IMR-90 (cell line): ENCODE data around the gene PRDM5. TPM values are rescaled to one million over a fixed set of nuclear protein-coding genes. Genes with fewer than 3 reads are reported as not detected.

Experiments
- ATAC-seq: fragments of 200-7000 bp; cut with Tn5 transposase; 2 replicates; pipeline ENCODE4 v1.9.1; 2020; ENCODE audit warnings: low read depth, mild to moderate bottlenecking, moderate library complexity
- BruUV-seq: library from RNA; stranded (reverse); fragments of 400-500 nt; replicated peaks from 2 replicates; lab custom pipeline; 2021; lab: Mats Ljungman, UMichigan
- CTCF ChIA-PET: fragments of 300-600 bp; formaldehyde crosslinking; extraction: SDS; loops from one replicate; lab custom pipeline; 2021; ENCODE audit warnings: antibody characterized with exemption; lab: Yijun Ruan, JAX
- POLR2A ChIA-PET: fragments of 300-600 bp; sonication (Branson Sonifier 250); formaldehyde crosslinking; loops from one replicate; lab custom pipeline; 2022; ENCODE audit warnings: antibody characterized with exemption; ENCODE audit not compliant: unreplicated experiment; lab: Charles Lee
- DNase-seq: peaks from one replicate; pipeline ENCODE4 v3.0.0; 2013
- H2AFZ ChIP-seq: replicated peaks from 2 replicates; pipeline ENCODE3; 2013; ENCODE audit warnings: low read length, mild to moderate bottlenecking; ENCODE audit not compliant: poor library complexity
- H2AK5ac ChIP-seq: 2 replicates; pipeline ENCODE4 v1.6.1; 2013; ENCODE audit warnings: low read depth, low read length, inconsistent platforms
- H2AK9ac ChIP-seq: replicated peaks from 2 replicates; pipeline ENCODE3; 2013; ENCODE audit warnings: mild to moderate bottlenecking, low read depth, low read length, moderate library complexity; ENCODE audit not compliant: poor library complexity
- H2BK120ac ChIP-seq: 2 replicates; pipeline ENCODE4 v1.6.1; 2013; ENCODE audit warnings: low read depth, low read length, inconsistent platforms
- H2BK15ac ChIP-seq: 3 replicates; pipeline ENCODE4 v1.6.1; 2013; ENCODE audit warnings: low read depth, low read length, inconsistent platforms
- H2BK20ac ChIP-seq: 2 replicates; pipeline ENCODE4 v1.6.1; 2013; ENCODE audit warnings: low read depth, mild to moderate bottlenecking, inconsistent platforms, low read length, moderate library complexity
- H2BK5ac ChIP-seq: 2 replicates; pipeline ENCODE4 v1.6.1; 2013; ENCODE audit warnings: mild to moderate bottlenecking, low read depth, low read length, inconsistent platforms; ENCODE audit not compliant: poor library complexity, severe bottlenecking
- H3K14ac ChIP-seq: replicated peaks from 2 replicates; pipeline ENCODE4 v1.6.1; 2013; ENCODE audit warnings: low read depth, low read length, inconsistent platforms
- H3K18ac ChIP-seq: 2 replicates; pipeline ENCODE4 v1.6.1; 2013; ENCODE audit warnings: low read depth, low read length, control low read depth
- H3K23ac ChIP-seq: 2 replicates; pipeline ENCODE4 v1.6.1; 2013; ENCODE audit warnings: low read depth, low read length, inconsistent platforms
- H3K27ac ChIP-seq: 2 replicates; pipeline ENCODE4 v1.5.1; 2013; ENCODE audit warnings: mild to moderate bottlenecking, control low read depth, low read length; ENCODE audit not compliant: insufficient read depth
- H3K27me3 ChIP-seq: 2 replicates; pipeline ENCODE4 v1.6.1; 2013; ENCODE audit warnings: low read length; ENCODE audit not compliant: control insufficient read depth, insufficient read depth
- H3K36me3 ChIP-seq: 2 replicates; pipeline ENCODE4 v1.6.1; 2013; ENCODE audit warnings: low read length, mixed read lengths; ENCODE audit not compliant: control insufficient read depth, insufficient read depth
- H3K4ac ChIP-seq: 2 replicates; pipeline ENCODE4 v1.6.1; 2013; ENCODE audit warnings: low read depth, low read length, inconsistent platforms
- H3K4me1 ChIP-seq: 2 replicates; pipeline ENCODE4 v1.6.1; 2013; ENCODE audit warnings: low read length, mixed read lengths; ENCODE audit not compliant: control insufficient read depth, insufficient read depth
- H3K4me2 ChIP-seq: 2 replicates; pipeline ENCODE4 v1.6.1; 2013; ENCODE audit warnings: low read depth, mild to moderate bottlenecking, control low read depth, low read length, moderate library complexity
- H3K4me3 ChIP-seq: 2 replicates; pipeline ENCODE4 v1.5.1; 2013; ENCODE audit warnings: low read depth, mild to moderate bottlenecking, control low read depth, low read length, moderate library complexity; ENCODE audit not compliant: insufficient read depth
- H3K56ac ChIP-seq: 2 replicates; pipeline ENCODE4 v1.6.1; 2013; ENCODE audit warnings: low read length, inconsistent platforms; ENCODE audit not compliant: insufficient read depth; ENCODE audit errors: extremely low read depth
- H3K79me1 ChIP-seq, 2 experiments: 2 replicates each; pipeline ENCODE4 v1.6.1; 2013; ENCODE audit warnings: low read length in 2 of 2, inconsistent platforms in 1 of 2, low read depth in 1 of 2
- H3K9ac ChIP-seq: 2 replicates; pipeline ENCODE4 v1.6.1; 2013; ENCODE audit warnings: low read depth, low read length, control low read depth
- H3K9me1 ChIP-seq: 2 replicates; pipeline ENCODE4 v1.6.1; 2013; ENCODE audit warnings: low read length, inconsistent platforms; ENCODE audit not compliant: insufficient read depth
- H3K9me3 ChIP-seq: 2 replicates; pipeline ENCODE4 v1.6.1; 2013; ENCODE audit warnings: low read length; ENCODE audit not compliant: control insufficient read depth, insufficient read depth
- H4K20me1 ChIP-seq: 2 replicates; pipeline ENCODE4 v1.6.1; 2013; ENCODE audit warnings: low read length, inconsistent platforms; ENCODE audit not compliant: insufficient read depth
- H4K5ac ChIP-seq: 2 replicates; pipeline ENCODE4 v1.6.1; 2013; ENCODE audit warnings: mild to moderate bottlenecking, low read depth, low read length, control low read depth
- H4K8ac ChIP-seq, 2 experiments: 2 replicates each; pipeline ENCODE4 v1.6.1; 2013; ENCODE audit warnings: low read depth in 2 of 2, low read length in 2 of 2, control low read depth in 1 of 2, inconsistent platforms in 1 of 2
- H4K91ac ChIP-seq: 2 replicates; pipeline ENCODE4 v1.6.1; 2013; ENCODE audit warnings: low read depth, low read length, inconsistent platforms; ENCODE audit not compliant: insufficient read depth
- BHLHE40 ChIP-seq: fragments of 150-350 bp; IDR thresholded peaks from 2 replicates; pipeline ENCODE4 v1.6.1; 2016; ENCODE audit warnings: mild to moderate bottlenecking, low read depth, low read length
- CEBPB ChIP-seq: IDR thresholded peaks from 2 replicates; pipeline ENCODE4 v1.6.1; 2012; ENCODE audit warnings: low read depth, low read length, improper control_type of control experiment
- ELK1 ChIP-seq: fragments of 150-350 bp; IDR thresholded peaks from 2 replicates; pipeline ENCODE4 v1.6.1; 2016; ENCODE audit warnings: low read depth, mild to moderate bottlenecking, low read length, moderate library complexity, borderline replicate concordance
- NFE2L2 ChIP-seq: fragments of 150-350 bp; IDR thresholded peaks from 2 replicates; pipeline ENCODE4 v1.6.1; 2016; ENCODE audit warnings: low read depth, mild to moderate bottlenecking, low read length
- POLR2A ChIP-seq: IDR thresholded peaks from 2 replicates; pipeline ENCODE4 v1.6.1; 2012; ENCODE audit warnings: mild to moderate bottlenecking, low read depth, low read length
- RCOR1 ChIP-seq: IDR thresholded peaks from 2 replicates; pipeline ENCODE4 v1.6.1; 2012; ENCODE audit warnings: mild to moderate bottlenecking, low read length, improper control_type of control experiment; ENCODE audit not compliant: insufficient replicate concordance
- WGBS, 2 experiments: methylation state at CpG; one replicate each; pipeline versions ENCODE4 v1.1.5 to v1.1.7; 2013; ENCODE audit warnings: missing lambda C conversion rate in 2 of 2; ENCODE audit not compliant: insufficient read length in 1 of 2; ENCODE audit errors: extremely low coverage in 2 of 2; 5-methylcytosine and 5-hydroxymethylcytosine counted together
- dilution Hi-C: fragments of 300-500 bp; cut with HindIII; formaldehyde crosslinking; loops from one replicate; pipeline ENCODE4 v1.14.3; 2018; ENCODE audit warnings: low sequenced_read_pairs; ENCODE audit not compliant: unreplicated experiment
- in situ Hi-C: fragments of 300-500 bp; cut with MboI; formaldehyde crosslinking; loops from 3 replicates; pipeline ENCODE4 v1.14.3; 2019; ENCODE audit warnings: low sequenced_read_pairs, inconsistent platforms, mixed read lengths
- intact Hi-C: fragments of 100-400 bp; cut with micrococcal nuclease; formaldehyde crosslinking; loops from 2 replicates; pipeline ENCODE4 v1.10.0; 2022
- polyA plus RNA-seq, 3 experiments: library from polyadenylated mRNA; depleted of rRNA; stranded (reverse); fragments of >200 nt; gene quantifications; 2 replicates each; pipeline ENCODE4 v1.2.3, GENCODE V29; 2012; ENCODE audit warnings: low replicate concordance in 1 of 3
- total RNA-seq: library from RNA; depleted of rRNA; stranded (reverse); fragments of >200 nt; gene quantifications from 2 replicates; pipeline ENCODE4 v1.2.3, GENCODE V29; 2012

Gene PRDM5
- total and polyA plus RNA-seq, 2 of the 4 experiments (the other 2 are of a cell fraction) = 4.1 to 10.8 TPM

GRCh38 chr4:120920666-120921065 lies 1.9 kb downstream of the PRDM5 start:
- Histone ChIP-seq H3K18ac (no peak overlapping the region), H3K9me3 (no peaks in the 10 kb centered on the region), H3K14ac (no peak overlapping the region; the same call in 1 of the 2 replicates), H3K36me3 (no peaks in the 10 kb centered on the region), H2AK9ac (no peak overlapping the region), H2AFZ (no peak overlapping the region), H2BK120ac (no peak overlapping the region), H3K56ac (no peak overlapping the region), H3K23ac (peak overlapping the region; percentile 29; the same call in 1 of the 2 replicates), H2BK5ac (no peak overlapping the region), H3K4me2 (no peak overlapping the region), H4K20me1 (no peaks in the 10 kb centered on the region), H3K9ac (no peak overlapping the region), H4K91ac (no peak overlapping the region; the same call in 1 of the 2 replicates), H3K4me1 (peaks cover 2% of the 10 kb centered on the region; the same call in 1 of the 2 replicates), H3K27ac (no peak overlapping the region), H2BK20ac (no peak overlapping the region), H2BK15ac (no peak overlapping the region), H4K8ac (peak overlapping the region in 1 of 2 experiments; percentile 45; a peak in 1 of 4 replicates), H3K79me1 (peaks cover 11 to 18% of the 10 kb centered on the region in 2 experiments), H3K9me1 (peaks cover 7% of the 10 kb centered on the region), H3K27me3 (no peaks in the 10 kb centered on the region), H3K4me3 (no peak overlapping the region), H4K5ac (no peak overlapping the region), H2AK5ac (no peak overlapping the region), H3K4ac (no peak overlapping the region)
- POLR2A ChIA-PET = no interaction called here
- WGBS, 2 experiments = no CpG with 5 or more reads among the region's 2 CpGs
- TF ChIP-seq RCOR1 = no peak
- TF ChIP-seq NFE2L2 = no peak
- peak; percentile 77 for TF ChIP-seq CEBPB
- TF ChIP-seq BHLHE40 = no peak
- TF ChIP-seq ELK1 = no peak
- no peak for TF ChIP-seq POLR2A
- dilution Hi-C loops (no loop called here), intact Hi-C loops (loop anchor here (5.0 kb wide), 2 partner anchors 153 to 763 kb away; no protein-coding TSS in a partner anchor), in situ Hi-C loops (no loop called here)
- CTCF ChIA-PET = no interaction called here
- DNase-seq = no peak
- BruUV-seq = no TSS peak
- no peak for ATAC-seq
